MCF 10A (cell line): ENCODE data around the gene OBP2A. TPM values are rescaled to one million over a fixed set of nuclear protein-coding genes. Genes with fewer than 3 reads are reported as not detected.
"Not testable (repeated sequence)": the region's sequence is repeated elsewhere in the genome, so short reads cannot be mapped to it uniquely, and the experiment has no call there.

Source experiments
- BruUV-seq: library from RNA; stranded (reverse); fragments of 400-500 nt; replicated peaks from 2 replicates; lab custom pipeline; 2021; lab: Mats Ljungman, UMichigan
- CTCF ChIA-PET: fragments of 300-600 bp; sonication (Branson Sonifier 250); formaldehyde crosslinking; extraction: SDS; loops from one replicate; lab custom pipeline; 2021; ENCODE audit warnings: antibody characterized with exemption, inconsistent platforms; lab: Yijun Ruan, JAX
- POLR2A ChIA-PET: fragments of 300-600, 350-650 bp; sonication (Branson Sonifier 250); formaldehyde crosslinking; extraction: SDS; loops from one replicate; lab custom pipeline; 2020; ENCODE audit warnings: antibody characterized with exemption, inconsistent platforms; lab: Yijun Ruan, JAX
- DNase-seq: peaks from one replicate; pipeline ENCODE4 v3.0.0-alpha.2; 2018; ENCODE audit not compliant: unreplicated experiment
- H3K27ac Mint-ChIP-seq: one replicate; pipeline ENCODE4 v1.8.0; 2022; ENCODE audit warnings: mild to moderate bottlenecking, low read depth, mixed read lengths; ENCODE audit not compliant: unreplicated experiment
- H3K27me3 Mint-ChIP-seq: one replicate; pipeline ENCODE4 v1.8.0; 2022; ENCODE audit warnings: mixed read lengths; ENCODE audit not compliant: insufficient read depth, unreplicated experiment
- H3K36me3 Mint-ChIP-seq: one replicate; pipeline ENCODE4 v1.8.0; 2022; ENCODE audit warnings: mild to moderate bottlenecking, moderate library complexity, mixed read lengths; ENCODE audit not compliant: insufficient read depth, unreplicated experiment
- H3K4me1 Mint-ChIP-seq: one replicate; pipeline ENCODE4 v1.8.0; 2022; ENCODE audit warnings: mixed read lengths; ENCODE audit not compliant: insufficient read depth, unreplicated experiment
- H3K4me3 Mint-ChIP-seq: one replicate; pipeline ENCODE4 v1.8.0; 2022; ENCODE audit warnings: mild to moderate bottlenecking, moderate library complexity, mixed read lengths; ENCODE audit not compliant: unreplicated experiment
- H3K9me3 Mint-ChIP-seq: one replicate; pipeline ENCODE4 v1.8.0; 2022; ENCODE audit warnings: mixed read lengths; ENCODE audit not compliant: unreplicated experiment
- intact Hi-C: fragments of 100-400 bp; cut with micrococcal nuclease; formaldehyde crosslinking; loops from 2 replicates; pipeline ENCODE4 v1.14.1; 2022
- total RNA-seq: library from RNA; stranded (reverse); gene quantifications from 2 replicates; pipeline ENCODE4 v1.2.3, GENCODE V29; 2022
- TF ChIP-seq, protein P1 (sequence below): fragments of 200-600 bp; IDR thresholded peaks from one replicate; pipeline ENCODE4 v1.8.0; 2022; ENCODE audit warnings: antibody characterized with exemption, mild to moderate bottlenecking; ENCODE audit not compliant: unreplicated experiment

OBP2A gene
- total RNA-seq, 1 experiment from 2014 or later, result not detected

DNA sequence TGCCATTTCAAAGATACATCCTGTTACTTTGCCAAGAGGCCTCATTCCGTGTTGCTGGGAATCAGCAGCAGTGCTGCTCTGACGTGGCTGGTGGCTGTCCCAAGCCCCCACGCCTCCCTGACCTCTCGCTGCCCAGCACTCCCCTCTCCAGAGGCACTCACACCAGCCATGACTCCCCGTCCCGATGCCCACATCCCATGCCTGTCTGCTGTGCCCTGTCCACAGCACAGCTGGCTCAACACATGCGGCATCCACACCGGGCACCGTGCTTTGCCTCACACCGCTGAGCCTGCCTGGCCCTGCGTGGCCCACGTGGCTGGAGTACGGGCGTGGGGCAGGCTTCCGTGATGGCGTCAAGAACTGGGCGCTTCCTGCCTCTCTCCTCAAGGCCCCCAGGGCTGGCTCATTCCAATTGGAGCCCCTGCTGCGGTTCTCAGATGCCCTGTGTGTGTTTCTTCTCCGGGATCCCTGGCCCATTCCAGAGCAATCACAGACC lies 32.5 kb upstream of the OBP2A start:
- intact Hi-C loops, result no loop called here
- TF ChIP-seq, protein P1, sequence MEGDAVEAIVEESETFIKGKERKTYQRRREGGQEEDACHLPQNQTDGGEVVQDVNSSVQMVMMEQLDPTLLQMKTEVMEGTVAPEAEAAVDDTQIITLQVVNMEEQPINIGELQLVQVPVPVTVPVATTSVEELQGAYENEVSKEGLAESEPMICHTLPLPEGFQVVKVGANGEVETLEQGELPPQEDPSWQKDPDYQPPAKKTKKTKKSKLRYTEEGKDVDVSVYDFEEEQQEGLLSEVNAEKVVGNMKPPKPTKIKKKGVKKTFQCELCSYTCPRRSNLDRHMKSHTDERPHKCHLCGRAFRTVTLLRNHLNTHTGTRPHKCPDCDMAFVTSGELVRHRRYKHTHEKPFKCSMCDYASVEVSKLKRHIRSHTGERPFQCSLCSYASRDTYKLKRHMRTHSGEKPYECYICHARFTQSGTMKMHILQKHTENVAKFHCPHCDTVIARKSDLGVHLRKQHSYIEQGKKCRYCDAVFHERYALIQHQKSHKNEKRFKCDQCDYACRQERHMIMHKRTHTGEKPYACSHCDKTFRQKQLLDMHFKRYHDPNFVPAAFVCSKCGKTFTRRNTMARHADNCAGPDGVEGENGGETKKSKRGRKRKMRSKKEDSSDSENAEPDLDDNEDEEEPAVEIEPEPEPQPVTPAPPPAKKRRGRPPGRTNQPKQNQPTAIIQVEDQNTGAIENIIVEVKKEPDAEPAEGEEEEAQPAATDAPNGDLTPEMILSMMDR, result no peak
- H3K4me3 Mint-ChIP-seq, result no peak overlapping the region
- peaks cover 7% of the 10 kb centered on the region for H3K4me1 Mint-ChIP-seq
- peak overlapping the region; percentile 36 for H3K27ac Mint-ChIP-seq
- no peak for DNase-seq
- H3K36me3 Mint-ChIP-seq, result no peaks in the 10 kb centered on the region
- H3K9me3 Mint-ChIP-seq, result peaks cover 9% of the 10 kb centered on the region
- POLR2A ChIA-PET, result interaction anchor here (0.7 kb wide), 1 partner anchor 576 kb away, joined by 3 read pairs; no protein-coding TSS in a partner anchor
- peaks cover 14% of the 10 kb centered on the region for H3K27me3 Mint-ChIP-seq
- BruUV-seq, result no TSS peak
- CTCF ChIA-PET, result no interaction called here

- H3K4me3 Mint-ChIP-seq, H3K36me3 Mint-ChIP-seq, H3K9me3 Mint-ChIP-seq, BruUV-seq, H3K27ac Mint-ChIP-seq, DNase-seq, H3K4me1 Mint-ChIP-seq, intact Hi-C loops: not testable (repeated sequence)
- peaks cover 19% of the 10 kb centered on the region for H3K27me3 Mint-ChIP-seq
- CTCF ChIA-PET, result interaction anchor here (0.6 kb wide), 1 partner anchor 770 kb away, joined by 3 read pairs; no protein-coding TSS in a partner anchor
- POLR2A ChIA-PET, result interaction anchor here (0.7 kb wide), 1 partner anchor 576 kb away, joined by 3 read pairs; no protein-coding TSS in a partner anchor
Measured at GRCh38 chr9:135513906-135514305, 32.0 kb upstream of the OBP2A start.

- Mint-ChIP-seq H3K27me3 (peaks cover 25% of the 10 kb centered on the region), H3K4me1 (peaks cover 7% of the 10 kb centered on the region), H3K36me3 (no peaks in the 10 kb centered on the region), H3K9me3 (peaks cover 1% of the 10 kb centered on the region), H3K27ac (no peak overlapping the region), H3K4me3 (no peak overlapping the region)
- BruUV-seq, result no TSS peak
- intact Hi-C loops, result no loop called here
- no peak for DNase-seq
- ChIA-PET POLR2A (no interaction called here), CTCF (interaction anchor here (0.6 to 0.7 kb wide), 2 partner anchors 53 to 769 kb away, joined by 3 read pairs; no protein-coding TSS in a partner anchor)
- TF ChIP-seq, protein P1, result no peak
Measured at GRCh38 chr9:135514342-135515082, 31.4 kb upstream of the OBP2A start.

DNA sequence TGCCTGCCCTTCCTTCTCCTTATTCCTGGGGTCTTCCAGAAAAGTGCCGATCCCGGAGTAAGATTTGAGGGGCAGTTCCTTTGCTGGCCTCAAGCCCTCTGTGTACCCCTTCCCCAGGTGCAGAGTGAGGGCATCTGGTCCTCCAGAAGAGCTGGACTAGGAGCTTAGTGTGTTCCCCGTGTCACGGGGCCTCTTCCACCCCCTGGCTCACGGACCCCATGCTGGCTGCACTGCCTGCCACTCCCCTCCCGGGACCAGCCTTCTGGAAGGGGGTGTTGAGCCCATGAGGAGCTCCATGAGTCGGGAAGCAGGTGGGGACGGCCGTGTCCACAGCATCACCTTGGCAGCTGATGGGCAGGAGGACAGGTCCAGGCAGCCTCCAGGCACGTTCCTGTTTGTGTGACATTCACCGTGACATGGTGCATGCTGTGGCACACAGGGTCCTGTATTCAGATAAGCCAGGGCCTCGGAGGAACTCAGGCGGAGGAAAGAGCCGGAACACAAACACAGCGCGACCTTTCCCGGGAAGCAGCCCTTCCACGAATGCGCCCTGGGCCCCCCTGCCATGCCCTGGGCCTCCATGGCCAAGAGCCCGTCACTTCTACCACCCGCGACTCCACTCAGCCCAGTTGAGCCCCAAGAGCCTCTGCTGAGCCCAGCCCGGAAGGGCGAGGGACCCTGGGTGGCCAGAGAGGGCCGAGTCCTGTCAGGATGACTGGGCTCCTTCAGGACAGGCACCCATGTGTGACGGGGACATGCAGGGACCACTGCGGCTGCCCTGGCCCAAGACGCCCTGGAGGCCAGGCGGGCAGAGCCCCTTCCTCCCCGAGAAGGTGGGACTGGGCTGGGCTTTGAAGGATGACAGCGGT lies 30.6 kb upstream of the OBP2A start:
- POLR2A ChIA-PET, result no interaction called here
- CTCF ChIA-PET, result interaction anchor here (0.7 kb wide), 1 partner anchor 53 kb away, joined by 3 read pairs; no protein-coding TSS in a partner anchor
- TF ChIP-seq, protein P1, result no peak
- H3K27me3 Mint-ChIP-seq, result peaks cover 28% of the 10 kb centered on the region
- no peak overlapping the region for H3K27ac Mint-ChIP-seq
- H3K9me3 Mint-ChIP-seq, result no peaks in the 10 kb centered on the region
- H3K36me3 Mint-ChIP-seq, result no peaks in the 10 kb centered on the region
- intact Hi-C loops, result no loop called here
- no peak overlapping the region for H3K4me3 Mint-ChIP-seq
- DNase-seq, result no peak
- BruUV-seq, result no TSS peak
- peaks cover 7% of the 10 kb centered on the region for H3K4me1 Mint-ChIP-seq
